Measurements from ENCODE around the gene ZNF593.

GRCh38 chr1:26215246-26215645, 45.5 kb downstream of the ZNF593 start:
- TF ChIP-seq CTCF (IDR thresholded peaks at IDR 0.05), result no peak
- no peak for TF ChIP-seq POLR2A (IDR thresholded peaks at IDR 0.05)
- no peak for TF ChIP-seq POLR2AphosphoS5 (IDR thresholded peaks at IDR 0.05)
